HG03064 (cell line): Measurements from ENCODE around the gene OSGEP.
A peak's percentile ranks its signal among the peaks of the same experiment; 100 is the strongest.
"Not testable (repeated sequence)": the region's sequence is repeated elsewhere in the genome, so short reads cannot be mapped to it uniquely, and the experiment has no call there.

Source experiments
- ATAC-seq: cut with Tn5 transposase; IDR thresholded peaks from one replicate; pipeline ENCODE4 v1.9.1; 2021; ENCODE audit warnings: low read depth; ENCODE audit not compliant: unreplicated experiment

Gene OSGEP

DNA sequence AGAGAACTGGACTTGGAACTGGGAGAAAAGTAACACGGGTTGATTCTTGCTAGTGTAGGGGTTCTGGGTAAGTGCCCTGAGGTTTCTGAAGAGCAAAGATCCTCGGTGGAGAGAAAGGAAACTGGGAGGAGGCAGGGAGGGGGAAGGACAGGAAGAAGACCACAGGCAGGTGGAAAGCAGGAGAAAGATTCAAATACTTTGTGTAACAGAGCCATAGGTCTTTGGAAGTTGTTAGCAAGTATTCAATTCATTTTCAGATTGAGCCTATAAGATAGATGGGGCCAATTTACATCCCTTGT, 15.9 kb upstream of the OSGEP start:
- ATAC-seq = no peak

DNA sequence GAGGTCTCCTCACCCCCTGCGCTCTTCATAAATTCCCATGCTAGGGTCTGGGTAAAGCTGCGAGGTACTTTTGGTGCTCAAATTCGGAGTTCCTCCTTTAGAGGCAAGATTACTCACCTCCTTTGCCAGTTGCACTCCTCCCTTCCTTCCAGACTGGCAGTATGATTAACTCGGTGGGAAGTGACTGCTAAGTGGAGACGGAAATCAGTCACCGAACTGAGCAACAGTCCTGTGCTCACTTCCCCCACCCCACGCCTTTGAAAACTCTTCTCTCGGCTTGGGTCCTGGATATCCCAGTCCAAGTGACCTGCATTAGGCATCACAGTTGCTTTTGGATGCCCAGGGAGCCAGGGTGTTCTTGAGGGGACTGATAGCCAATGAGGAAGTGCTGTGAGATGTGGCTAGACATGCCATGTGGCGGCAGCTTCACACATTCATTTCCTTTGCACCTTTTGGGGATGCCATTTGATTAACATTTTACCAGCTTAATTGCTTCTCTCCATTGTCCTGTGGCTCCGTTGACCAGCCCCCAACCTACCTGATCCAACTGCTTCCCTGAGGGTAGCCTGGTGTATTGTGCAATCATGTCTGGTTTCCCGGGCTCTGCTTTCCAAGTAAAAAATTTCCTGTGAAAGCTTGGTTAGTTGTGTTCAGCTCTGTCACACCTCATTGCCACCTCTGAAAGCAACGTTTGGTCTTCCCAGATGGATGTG, 15.4 kb upstream of the OSGEP start:
- ATAC-seq = peak; percentile 35

DNA sequence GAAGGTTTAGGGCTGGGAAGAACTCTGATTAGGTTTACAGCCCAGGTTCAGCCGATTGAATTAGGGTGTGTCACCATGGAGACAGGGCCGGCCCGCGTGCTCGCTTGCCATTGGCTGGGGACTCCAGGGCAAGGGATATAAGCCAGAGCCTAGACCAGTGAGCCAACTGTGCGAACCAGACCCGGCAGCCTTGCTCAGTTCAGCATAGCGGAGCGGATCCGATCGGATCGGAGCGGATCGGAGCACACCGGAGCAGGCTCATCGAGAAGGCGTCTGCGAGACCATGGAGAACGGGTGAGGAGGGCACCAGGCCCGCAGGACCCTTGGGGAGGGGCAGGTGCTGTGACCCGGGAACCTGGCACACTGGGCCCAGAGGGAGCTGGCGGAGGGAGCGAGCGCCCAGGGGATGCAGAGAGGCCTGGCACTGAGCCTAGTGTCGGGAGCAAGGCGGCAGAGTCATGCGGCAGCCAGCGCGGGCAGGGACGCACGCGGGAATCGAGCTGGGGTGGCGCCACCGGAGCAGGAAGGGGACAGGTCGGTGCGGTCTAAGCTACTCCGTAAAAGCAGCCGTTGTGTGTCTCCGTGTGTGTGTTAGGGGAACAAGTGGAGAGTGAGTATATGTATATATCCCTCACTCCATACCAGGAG, 14.8 kb upstream of the OSGEP start, which contains the start of gene PNP:
Gene PNP (plus strand): TSS at position 165 of the 648 bp plus-strand sequence. CDS start 119 bp downstream, at position 284.
- peak; percentile 89 for ATAC-seq

DNA sequence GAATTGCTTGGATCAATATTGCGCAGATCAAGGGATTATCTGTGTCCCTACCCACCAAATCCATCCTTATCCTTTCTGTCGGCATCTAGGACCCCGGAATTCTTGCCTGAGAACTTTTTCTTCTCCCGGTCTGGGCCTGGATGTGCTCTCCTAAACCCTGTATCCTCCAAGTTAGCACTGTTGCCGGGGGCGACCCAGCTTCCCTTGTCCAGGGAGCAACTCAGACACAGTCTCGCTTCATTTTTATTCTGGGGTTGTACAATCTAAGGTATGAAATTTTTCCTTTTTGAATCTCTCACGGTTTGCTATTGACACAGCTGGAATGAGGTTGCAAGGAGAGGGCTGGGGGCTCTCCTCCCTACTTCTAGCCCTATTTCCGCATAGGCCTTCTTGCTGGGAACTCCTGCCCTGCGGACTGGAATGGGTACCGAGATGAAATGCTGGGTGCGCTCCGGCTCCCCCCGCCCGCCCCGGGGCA, 14.2 kb upstream of the OSGEP start:
- no peak for ATAC-seq

DNA sequence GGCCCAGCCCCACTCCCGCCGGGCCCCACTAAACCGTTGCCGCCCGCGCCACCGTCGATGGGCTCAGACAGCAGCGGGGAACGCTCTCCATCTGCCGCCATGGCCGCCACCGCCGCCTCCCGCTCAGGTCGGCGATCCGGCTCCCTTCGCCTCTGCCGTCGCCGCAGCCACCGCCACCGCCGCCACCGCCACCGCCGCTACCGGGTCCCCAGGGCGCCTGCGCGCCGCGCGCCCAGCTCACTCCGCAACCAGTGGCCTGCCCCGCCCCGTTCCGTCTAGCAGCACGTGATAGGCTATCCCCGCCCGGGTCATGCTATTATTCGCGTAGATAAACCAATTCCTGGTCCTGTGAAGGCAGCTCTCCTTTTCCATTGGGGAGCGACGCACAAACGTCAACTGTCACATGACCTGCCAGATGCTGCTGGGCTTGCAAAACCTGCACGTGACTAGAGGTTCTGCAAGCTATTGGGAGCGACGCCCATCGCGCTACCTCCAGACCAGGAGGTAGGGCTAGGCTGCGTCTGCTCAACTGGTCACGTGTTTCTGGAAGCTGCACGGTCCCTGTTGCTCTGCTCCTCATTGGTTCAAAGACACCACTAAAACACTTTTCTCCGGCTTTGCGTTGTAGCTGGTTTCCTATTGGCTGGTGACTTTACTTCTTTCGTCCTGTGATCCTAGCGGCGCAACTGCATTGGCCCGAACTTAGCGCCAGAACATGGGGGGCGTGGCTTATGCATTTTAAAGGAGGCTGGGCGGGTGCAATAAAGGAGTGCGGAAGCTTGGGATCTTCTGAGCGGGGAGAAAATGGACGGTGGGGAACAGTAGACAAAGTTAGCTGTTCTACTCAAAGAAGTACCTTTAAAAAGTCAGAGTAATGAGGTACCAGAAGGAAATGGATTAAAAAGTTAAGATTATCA, 6.9 kb upstream of the OSGEP start, which contains the start of gene PIP4P1:
Gene PIP4P1 (minus strand): TSS at position 210 of the 917 bp plus-strand sequence. CDS start 109 bp downstream, at position 101.
- peak; percentile 93 for ATAC-seq

DNA sequence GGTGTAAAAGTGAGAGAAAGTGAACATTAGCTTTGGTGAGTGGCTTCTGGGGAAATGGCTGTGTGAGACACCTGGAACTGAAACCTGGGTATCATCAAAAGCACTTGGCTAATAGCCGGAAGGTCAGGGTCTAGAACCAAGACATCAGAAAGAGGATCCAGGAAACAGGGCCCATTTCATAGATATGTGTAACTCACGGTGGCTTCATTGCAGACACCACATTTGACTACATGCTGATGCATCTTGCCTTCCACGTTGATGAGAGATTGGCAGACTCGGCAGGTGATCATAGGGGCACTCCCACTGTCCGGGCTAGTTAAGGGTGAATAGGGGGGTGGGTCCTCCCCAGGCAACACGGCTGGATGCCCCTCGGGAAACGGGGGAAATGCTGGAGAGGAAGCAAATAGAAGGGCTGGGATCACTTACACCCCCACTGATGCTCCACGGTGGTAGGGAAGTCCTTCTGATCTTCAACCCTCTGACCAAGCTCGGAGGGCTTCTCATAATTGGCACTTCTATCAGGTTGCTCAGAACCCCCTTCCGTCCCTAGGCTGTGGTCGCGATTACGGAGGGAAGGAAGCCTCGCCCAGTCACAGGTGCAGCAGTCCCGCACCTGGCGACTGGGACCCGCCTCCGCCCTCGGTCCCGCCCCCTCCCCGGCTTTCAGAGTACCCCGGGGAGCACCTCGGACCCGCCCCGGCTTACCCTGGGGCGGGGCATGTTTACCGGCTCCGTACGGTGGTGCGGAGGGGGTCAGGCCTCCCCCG, 6.0 kb upstream of the OSGEP start:
- ATAC-seq = peak; percentile 6

DNA sequence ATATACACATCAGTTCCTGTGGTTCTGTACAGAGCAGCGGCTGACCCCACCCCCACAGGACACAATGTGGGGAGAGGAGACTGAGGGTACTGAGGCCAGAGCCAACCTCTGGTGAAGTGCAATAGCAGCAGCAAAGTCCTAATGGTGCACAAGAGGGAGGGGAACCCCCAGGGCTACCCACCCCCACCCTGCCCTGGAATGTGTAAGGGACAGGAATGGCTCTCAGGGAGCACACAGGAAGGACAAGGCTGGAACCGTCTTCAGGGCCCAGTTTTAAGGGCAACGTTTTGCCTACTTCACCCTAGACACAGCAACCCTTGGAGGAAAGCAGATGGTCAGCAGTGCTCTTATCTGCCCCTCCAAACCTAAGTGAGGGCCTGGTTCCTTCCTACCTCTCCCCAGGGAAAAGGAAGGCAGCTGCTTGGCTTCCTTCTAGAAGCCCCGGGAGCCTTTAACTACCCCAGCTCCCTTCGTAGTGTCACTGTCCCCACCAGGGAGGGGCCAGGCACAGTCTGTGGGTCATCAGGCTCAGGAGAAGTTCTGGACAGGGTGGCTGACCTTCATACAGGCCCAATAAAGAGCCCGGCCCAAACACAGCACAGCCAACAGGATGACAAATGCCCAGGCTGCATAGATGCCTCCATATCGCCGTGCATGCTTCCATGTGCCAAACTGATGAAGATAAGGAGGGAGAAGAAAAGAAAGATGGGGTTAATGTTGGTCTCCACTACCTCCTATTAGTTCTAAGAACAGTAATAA, 3.6 kb upstream of the OSGEP start:
- ATAC-seq = no peak

DNA sequence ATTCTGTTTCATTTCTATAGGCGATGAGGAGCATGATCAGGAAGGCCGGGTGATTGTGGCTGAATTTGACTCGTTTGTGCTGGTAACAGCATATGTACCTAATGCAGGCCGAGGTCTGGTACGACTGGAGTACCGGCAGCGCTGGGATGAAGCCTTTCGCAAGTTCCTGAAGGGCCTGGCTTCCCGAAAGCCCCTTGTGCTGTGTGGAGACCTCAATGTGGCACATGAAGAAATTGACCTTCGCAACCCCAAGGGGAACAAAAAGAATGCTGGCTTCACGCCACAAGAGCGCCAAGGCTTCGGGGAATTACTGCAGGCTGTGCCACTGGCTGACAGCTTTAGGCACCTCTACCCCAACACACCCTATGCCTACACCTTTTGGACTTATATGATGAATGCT, 2.4 kb upstream of the OSGEP start:
- no peak for ATAC-seq

DNA sequence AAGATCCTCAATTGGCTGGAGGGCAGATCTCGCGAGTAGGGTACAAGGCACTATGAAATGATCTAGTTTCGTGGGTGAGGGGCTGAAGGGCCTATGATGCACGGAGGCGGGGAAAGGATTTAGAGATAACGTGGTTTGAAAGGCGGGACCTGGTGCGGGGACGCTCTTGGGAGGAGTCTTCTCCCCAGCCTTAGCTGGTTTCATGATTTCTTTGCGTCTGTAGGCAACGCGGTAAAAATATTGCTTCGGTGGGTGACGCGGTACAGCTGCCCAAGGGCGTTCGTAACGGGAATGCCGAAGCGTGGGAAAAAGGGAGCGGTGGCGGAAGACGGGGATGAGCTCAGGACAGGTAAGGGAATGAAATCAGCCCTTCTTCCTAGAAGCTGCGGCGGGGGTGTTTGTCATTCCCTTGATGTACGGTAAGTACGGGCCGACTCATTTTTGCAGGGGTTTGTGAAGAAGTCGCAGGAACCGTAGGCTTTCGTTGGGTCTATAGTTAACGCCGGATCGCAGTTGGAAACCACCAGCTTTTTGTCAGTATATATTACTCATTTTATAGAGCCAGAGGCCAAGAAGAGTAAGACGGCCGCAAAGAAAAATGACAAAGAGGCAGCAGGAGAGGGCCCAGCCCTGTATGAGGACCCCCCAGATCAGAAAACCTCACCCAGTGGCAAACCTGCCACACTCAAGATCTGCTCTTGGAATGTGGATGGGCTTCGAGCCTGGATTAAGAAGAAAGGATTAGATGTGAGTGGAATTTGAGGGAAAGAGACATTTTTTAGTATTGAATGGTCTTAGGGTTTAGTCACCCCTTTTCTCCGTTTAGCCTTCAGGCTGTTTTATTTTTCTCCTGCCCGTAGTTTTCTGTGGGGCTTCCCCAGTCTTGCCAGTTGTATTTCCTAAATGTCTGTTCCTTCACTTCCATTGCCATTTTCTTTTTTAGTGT, 1.0 kb upstream of the OSGEP start:
- ATAC-seq = peak; percentile 36

DNA sequence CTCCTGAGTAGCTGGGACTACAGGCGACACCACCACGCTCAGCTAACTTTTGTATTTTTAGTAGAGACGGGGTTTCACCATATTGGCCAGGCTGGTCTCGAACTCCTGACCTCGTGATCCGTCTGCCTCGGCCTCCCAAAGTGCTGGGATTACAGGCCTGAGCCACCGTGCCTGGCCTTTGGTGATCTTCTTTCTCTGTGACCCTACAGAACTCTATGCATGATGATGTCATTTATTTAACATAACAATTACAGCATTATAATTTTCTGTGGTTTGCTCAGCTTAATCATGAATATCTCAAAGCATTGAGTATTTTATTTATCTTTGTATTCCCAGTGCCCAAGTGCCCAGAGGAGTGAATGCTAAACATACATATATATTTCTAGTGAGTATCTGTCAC, 1.8 kb downstream of the OSGEP start:
- not testable (repeated sequence) for ATAC-seq

DNA sequence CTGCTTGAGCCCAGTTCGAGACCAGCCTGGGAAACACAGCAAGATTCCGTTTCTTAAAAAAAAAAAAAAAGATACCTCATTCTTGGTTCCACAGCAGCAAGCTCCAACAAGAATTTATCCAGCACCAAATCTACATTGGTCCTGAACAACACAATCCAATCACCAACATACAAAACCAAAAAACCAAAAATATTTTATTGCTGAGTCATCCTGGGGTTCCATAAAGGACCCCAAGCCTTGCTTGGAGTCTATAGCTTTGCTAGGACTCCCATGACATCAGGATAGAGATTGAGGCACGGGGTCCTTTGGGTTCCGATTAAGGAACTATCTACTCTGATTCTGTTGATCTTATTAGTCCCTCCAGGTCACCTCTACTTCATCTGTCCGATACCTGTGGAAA, 7.7 kb downstream of the OSGEP start:
- no peak for ATAC-seq

DNA sequence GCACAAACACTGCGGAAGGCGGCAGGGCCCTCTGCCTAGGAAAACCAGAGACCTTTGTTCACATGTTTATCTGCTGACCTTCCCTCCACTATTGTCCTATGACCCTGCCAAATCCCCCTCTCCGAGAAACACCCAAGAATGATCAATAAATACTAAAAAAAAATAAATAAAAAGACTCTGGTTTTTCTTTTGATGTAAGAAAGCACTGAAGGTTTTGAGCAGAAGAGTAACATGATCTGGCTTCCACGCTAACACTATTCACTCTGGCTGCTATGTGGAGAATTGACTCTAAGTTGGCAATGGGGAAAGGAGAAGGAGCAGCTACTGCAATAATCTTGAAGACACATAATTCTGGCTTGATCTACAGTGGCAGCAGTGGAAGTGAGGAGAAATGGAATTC, 11.0 kb downstream of the OSGEP start:
- not testable (repeated sequence) for ATAC-seq

DNA sequence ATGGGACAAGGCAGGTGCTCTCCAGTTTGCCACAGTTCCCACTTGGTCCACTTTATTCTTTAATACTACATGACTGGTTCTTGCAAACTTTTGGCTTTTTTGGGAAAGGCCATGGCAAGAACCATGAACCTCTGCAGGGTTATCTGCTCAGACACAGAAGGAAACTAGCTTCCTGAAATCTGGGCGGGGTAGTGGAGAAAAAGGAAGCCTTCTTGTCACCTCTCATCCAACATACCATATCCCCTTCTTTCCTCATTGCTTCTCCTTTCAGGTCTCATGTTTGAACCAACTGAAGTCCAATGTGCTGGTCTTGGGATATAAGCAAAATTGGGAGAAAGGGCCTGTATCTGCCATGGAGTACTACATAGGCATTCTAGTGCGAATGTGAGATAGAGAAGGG, 13.2 kb downstream of the OSGEP start:
- no peak for ATAC-seq

DNA sequence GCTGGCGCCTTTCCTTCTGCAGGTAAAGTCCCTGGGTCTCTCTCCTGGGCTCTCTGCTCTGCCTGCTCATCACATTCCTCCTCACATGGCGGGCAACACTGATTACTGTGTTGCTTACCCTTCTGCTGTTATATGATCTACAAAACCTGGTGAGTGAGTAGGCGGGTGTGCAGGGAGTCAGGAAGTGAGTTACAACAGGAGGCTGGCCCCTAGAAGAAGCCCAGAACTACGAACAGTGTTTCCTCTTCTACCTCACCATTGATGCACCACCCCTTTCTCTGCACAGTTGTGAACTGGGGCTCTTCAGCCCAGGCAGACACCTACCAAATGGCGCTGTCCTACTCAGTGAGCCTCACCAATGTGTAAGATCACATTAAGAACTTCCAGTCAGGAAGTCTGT, 13.7 kb downstream of the OSGEP start:
- no peak for ATAC-seq

DNA sequence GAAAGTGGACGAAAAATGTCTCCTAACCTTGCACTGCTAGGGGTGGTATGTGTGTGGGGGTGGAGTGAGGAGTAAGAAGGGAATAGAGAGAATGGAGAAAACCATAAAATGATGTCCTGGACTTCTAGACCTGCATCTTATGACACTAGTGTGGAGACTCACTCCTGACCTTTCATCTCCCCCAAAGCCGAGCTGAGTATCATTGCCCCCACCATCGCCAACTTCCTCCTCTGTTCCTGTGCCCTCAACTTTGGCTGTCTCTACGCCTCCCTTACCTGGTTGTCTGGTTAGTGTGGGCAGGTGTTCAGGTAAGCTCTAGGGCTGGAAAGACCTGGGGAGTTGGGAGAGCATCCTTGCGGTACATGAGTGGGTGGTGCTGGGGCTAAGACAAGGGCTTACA, 14.1 kb downstream of the OSGEP start:
- no peak for ATAC-seq

DNA sequence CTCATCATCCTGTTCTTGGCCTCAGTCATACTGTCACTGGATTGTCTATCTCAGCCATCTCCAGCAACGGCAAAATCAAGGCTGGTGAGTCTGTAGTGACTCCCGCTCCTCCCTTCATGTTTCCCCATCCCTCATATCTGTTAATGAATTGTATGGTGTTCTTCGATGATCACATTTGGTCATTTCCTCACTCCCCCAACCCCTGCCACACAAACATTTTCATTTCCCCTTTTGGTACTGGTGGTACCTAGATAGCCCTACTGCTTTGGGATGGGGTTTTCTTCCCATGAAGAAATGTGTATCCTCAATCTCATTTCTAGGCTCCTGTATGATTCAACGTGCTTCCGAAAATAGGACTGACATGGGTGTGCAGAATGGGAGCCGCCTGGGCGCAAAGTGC, 15.9 kb downstream of the OSGEP start:
- ATAC-seq = no peak

DNA sequence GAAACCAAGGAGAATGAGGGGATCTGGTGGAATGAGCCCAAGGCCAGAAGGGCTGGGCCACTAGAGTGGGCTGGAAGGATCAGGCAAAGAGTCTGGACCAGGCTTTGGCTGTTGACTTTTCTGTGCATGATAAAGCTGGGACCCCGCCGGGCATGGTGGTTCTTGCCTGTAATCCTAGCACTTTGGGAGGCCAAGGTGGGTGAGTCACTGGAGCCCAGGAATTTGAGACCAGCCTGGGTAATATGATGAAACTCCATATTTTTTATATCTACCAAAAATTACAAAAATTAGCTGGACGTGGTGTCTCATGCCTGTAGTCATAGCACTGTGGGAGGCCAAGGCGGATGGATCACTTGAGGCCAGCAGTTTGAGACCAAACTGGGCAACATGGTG, 18.3 kb downstream of the OSGEP start:
- no peak for ATAC-seq

DNA sequence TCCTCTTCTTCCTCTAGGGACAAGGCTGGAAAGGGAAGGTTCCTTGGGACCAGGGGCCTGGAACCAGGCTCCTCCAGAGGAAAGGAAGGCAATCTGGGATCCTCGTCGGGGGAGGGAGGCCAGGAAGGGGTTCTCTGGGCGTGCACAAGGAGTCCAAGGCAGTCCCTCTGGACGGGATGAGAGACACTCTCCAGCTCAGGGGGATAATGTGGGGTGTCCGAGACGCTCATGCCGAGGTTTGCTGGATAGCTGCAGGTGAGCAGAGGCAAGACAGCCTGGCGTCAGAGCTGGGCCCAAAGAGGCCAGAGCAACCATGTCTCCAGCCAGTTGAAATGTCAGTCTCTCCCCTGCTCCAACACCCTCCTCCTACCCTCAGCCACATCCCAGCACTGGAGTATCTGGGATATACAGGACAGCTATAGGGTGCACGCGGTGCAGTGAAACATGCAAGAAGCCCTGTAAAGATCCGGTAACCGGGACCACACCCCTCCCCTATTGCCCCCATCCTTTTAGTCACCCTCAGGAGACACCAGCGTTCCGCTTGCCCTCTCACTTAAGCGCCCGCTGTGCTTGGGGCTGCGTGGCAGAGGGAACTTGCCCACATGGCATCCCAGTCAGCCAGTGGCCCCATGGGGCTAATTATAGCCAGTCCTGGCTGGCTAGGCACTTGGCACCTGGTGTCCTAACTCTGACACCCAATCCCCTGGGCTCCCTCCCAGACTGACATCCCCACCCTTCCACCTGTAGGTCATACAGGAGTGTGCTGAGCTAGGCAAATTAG, 18.8 kb downstream of the OSGEP start, which contains the start of gene KLHL33:
Gene KLHL33 (minus strand): TSS at position 585 of the 781 bp plus-strand sequence. CDS start 355 bp downstream, at position 230.
- no peak for ATAC-seq
